ENCODE measurements around the gene TCF3.

DNA sequence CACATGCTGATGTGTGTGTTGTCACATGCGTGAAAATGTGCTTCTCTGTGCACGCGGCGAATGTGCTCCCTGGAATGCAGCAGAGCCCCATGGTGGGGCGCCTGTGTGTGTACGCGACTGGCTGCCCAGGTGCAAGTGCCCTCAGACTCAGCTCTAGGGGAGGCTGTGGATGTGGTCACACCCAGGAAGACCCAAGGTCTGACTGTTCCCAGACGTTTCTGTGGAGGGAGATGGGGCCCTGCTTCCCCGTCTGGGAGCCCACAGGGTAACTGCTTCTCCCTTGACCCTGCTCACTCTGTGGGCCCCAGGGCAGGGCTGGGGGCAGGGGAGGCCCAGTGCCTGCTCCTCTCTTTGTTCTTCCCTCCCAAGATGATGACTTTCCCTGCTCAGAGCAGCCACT lies 39.3 kb downstream of the TCF3 start:
- TF ChIP-seq POLR2A (IDR thresholded peaks at IDR 0.05) (no peak), EP300 (IDR thresholded peaks at IDR 0.05) (no peak)
- TF ChIP-seq, protein P1, sequence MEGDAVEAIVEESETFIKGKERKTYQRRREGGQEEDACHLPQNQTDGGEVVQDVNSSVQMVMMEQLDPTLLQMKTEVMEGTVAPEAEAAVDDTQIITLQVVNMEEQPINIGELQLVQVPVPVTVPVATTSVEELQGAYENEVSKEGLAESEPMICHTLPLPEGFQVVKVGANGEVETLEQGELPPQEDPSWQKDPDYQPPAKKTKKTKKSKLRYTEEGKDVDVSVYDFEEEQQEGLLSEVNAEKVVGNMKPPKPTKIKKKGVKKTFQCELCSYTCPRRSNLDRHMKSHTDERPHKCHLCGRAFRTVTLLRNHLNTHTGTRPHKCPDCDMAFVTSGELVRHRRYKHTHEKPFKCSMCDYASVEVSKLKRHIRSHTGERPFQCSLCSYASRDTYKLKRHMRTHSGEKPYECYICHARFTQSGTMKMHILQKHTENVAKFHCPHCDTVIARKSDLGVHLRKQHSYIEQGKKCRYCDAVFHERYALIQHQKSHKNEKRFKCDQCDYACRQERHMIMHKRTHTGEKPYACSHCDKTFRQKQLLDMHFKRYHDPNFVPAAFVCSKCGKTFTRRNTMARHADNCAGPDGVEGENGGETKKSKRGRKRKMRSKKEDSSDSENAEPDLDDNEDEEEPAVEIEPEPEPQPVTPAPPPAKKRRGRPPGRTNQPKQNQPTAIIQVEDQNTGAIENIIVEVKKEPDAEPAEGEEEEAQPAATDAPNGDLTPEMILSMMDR (IDR thresholded peaks at IDR 0.05), result no peak
